Activated CD4-positive, alpha-beta T cell treated with anti-CD3 and anti-CD28 coated beads for 24 hours (primary cell): ENCODE measurements around the gene TRMT6.

Experiments used
- DNase-seq, 2 donors: peaks; one replicate each; pipeline ENCODE4 v3.0.0-alpha.2; 2020; ENCODE audit warnings: low read depth in 2 of 2

The TRMT6 gene

GRCh38 chr20:5947276-5947675 is 3.1 kb downstream of the TRMT6 start:
- no peak for DNase-seq

GRCh38 chr20:5945963-5946362 is 4.4 kb downstream of the TRMT6 start:
- DNase-seq: no peak

GRCh38 chr20:5938456-5939029 is 11.8 kb downstream of the TRMT6 start:
- DNase-seq: no peak

DNA sequence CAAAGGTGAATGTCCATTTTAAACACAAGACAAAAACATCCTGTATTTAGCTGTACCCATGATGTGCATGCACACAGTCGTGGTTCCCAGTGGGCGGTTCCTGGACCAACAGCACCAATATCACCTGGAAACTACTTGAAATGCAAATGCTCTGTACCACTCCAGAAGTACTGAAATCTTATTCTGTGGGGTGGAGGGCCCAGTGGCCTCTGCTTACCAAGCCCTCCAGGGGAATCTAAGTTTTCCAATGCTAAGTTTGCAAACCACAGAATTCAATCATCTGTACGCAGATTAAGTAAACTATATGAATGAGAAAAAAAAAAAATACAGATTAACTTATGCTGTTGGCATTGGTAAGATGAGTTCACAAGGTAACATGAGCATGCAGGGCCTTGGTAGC is 14.1 kb downstream of the TRMT6 start:
- no peak for DNase-seq

DNA sequence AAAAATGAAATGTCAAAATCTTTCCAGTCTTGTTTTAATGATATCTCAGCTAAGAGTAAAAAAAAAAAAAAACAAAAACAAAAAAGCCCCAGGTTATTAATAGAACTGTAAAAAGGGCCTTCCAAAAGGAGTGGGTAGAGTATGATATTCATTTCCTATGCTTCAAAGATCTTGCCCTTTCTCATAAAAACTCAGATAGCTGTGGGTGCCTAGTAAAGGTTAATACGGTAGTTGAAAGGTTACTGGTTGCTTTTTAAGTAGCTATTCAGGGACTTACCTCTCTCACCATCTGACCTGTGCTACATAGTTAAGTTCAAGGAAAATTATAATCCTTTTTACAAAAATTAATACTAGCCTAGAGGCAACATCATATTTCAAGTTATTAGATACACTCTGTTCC is 14.9 kb downstream of the TRMT6 start:
- no peak for DNase-seq

DNA sequence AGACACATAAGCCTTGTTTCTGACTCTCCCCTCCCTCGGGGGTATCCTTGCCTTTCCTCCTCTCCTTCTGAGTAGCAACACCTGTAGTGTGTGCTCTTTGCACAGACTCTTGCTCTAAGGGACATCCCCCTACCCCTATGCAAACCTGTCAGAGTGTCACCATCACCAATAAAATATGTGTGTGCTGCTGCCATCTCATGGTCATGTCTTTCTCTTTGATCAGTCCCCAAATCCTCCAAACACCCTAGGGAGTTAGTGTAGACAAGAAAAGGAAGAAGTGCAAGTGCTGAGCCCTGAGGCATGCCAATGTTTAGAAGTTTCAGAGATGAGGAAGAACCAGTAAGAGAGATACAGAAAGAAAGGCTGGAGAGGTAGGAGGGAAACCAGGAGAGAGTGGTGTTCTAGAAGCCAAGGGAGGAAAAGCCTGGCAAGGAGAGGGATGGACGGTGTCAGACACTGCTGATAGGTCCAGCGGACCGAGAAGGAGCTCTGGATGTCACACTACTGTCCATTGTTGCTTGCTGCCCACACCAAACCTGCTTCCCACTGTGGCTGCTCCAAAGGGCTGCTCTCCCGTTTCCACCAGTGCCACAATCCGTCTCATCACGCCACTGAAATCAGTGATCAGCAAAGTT is 16.4 kb downstream of the TRMT6 start:
- DNase-seq: no peak

DNA sequence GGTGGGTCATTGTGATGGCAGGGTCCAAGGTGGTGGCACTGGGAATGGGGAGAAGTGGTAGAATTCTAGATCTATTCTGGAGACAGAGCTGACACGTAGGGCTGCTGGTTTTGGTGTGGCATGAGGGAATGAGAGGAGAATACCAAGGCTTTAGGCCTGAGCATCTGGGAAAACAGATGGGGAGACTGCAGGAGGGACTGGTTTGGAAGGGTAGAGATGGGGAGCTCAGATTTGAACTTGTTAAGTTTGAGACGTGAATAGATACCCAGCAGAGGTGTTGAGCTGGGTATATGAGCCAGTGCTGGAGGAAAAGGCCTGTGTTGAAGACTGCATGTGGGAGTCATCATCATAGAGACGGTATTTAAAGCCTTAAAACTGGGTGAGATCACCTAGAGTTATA is 17.5 kb downstream of the TRMT6 start:
- DNase-seq: no peak

DNA sequence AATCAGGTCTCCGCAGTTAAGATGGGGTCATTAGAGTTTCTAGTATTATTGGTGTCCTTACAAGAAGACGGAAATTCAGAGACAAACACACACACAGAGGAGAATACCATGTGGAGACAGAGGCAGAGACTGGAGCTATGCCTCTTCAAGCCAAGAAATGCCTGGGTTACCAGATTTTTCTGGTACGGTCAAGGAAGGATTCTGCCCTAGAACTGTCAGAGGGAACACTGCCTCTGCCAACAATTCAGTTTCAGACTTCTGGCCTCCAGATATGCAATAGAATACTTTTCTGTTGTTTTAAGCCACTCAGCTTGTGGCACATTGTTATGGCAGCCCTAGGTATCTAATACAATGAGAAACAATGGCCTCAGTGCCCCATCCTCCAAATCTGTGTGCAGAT is 18.9 kb downstream of the TRMT6 start:
- no peak for DNase-seq

DNA sequence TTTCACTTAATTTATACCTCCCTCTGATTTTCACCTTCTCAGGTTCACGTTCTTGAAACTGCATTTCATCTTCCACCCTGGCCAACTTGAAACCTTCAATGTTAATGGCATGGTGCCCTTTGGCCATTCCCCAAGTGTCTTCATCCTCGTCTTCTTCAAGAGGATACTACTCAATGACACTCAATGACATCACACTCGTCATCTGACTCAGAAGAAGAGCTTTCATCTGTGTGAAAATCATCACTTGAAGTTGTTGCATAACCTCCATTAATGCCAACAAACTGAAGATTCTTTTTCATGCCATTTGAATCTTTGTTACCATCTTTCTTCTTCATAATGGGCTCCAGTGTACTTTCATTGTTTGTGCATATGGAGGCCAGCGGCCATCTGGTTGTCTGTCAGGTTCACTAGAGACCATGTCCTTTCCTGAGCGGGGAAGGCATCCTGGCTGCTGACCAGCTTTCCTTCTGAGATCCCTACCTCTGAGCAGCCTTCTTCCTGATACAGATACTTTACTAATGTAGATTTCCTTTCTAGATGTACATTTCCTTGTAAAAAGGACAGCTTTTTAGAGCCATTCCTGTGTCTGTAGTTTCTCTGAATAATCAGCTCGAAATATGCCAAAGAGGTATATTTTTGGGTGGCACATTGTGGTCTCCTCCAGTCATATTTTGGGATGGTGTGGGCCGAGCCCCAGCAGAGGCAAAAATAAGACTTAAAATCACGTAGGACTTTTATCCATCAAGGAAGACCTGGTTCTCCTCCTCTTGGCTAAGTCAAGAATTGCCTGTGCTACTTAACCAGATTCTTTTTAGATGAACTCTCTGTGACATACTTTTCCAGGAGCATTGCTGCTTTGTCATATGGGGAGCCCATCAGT is 21.3 kb downstream of the TRMT6 start:
- DNase-seq: no peak

- DNase-seq: no peak
Observed at GRCh38 chr20:5927749-5928462, 22.4 kb downstream of the TRMT6 start.

GRCh38 chr20:5925551-5925950 is 24.8 kb downstream of the TRMT6 start:
- no peak for DNase-seq

GRCh38 chr20:5923493-5923892 is 26.8 kb downstream of the TRMT6 start:
- DNase-seq: no peak

GRCh38 chr20:5920581-5920980 is 29.8 kb downstream of the TRMT6 start:
- no peak for DNase-seq

DNA sequence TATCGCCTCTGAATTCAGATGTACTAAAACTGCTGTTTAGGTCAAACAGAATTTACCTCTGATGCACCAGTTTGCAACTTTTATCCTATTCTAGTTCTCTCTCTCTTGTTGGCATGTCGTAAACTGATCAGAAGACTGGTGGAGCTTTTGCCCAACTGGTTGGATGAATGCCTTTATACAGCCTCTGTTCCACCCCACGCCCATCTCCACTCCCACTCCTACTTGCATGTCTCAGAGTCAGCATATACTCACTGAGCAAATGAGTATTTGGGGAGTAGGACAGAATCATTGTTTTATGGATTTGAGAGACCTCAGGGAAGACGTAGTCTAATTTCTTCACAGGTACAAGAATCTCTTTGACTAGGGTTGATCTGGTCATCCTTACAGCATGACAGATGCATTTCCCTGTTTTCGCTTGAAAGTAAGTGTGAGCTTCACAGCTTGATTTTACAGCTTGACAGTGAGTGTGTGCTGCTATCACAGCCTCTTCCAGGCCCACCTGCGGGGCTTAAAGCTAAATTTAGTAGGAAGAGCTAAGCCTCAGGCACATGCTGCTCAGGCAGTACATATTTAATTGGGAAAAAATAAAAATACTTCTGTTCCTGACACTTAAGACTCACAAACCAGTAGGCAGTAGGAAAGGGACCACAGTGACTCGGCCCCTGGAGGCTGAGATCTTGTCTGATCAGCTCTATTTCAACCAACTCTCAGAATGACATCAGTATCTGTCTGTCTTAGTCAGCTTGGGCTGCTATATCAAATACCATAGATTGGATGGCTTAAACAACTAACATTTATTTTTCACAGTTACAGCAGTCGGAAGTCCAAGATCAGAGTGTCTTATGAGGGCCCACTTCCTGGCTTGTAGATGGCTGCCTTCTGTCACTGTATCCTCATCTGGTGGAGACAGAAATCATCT is 30.4 kb downstream of the TRMT6 start:
- DNase-seq: no peak

DNA sequence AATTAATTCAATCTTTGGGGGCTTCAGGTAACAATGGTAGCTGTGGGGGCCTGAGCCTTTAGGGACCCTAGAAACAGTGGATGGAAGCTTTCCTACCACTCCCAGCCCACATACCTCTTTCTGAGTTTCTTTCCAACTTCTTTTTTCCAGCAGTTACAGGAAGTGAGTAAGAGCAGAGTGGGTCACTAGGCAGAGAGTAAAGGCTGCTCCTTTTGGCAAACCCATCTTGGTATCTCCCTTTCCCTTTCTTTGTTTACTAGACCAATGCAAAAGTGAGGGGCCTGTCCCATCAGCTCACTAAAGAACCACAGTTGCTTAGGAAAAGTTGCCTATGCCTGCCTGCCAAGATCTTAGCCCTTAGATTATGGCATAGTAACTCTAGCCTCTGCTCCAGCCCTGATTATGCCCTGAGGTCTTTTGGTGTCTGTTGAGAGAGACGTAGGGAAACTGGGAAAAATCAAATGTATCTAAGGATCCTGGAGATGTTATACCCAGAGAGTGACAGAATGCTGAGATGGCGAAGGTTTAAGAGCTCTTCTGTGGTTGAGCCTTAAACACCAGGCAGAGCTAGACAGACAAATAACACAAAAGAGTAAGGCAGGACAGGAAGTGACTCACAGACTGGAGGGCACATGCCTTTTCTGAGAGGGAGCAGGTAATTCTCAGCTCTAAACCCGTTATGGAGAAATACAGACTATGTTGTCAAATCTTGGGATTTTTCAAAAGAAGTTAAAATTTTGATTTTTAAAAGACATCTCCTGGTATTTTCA is 31.3 kb downstream of the TRMT6 start:
- DNase-seq: no peak

GRCh38 chr20:5914859-5915258 is 35.5 kb downstream of the TRMT6 start:
- no peak for DNase-seq

- no peak for DNase-seq
Observed at GRCh38 chr20:5913166-5913565, 37.2 kb downstream of the TRMT6 start.

DNA sequence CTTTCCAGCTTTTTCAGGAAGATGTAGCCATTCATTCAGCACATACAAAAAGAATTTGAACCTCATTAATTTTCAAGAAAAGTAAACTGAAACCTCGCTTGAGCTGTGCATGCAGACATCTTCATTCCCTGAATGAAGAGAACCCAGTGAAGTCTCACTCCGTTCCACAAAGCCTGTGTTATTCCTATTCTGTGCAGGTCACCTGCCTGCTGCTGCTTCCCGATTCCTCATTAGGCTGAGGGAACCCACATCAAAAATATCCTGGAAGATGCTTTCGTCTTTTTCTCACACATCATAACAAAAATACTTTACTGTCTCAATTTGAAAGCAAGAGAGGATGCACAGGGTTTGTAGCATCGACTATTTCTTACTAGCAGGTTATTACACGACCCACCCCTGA is 40.1 kb downstream of the TRMT6 start:
- DNase-seq: no peak

DNA sequence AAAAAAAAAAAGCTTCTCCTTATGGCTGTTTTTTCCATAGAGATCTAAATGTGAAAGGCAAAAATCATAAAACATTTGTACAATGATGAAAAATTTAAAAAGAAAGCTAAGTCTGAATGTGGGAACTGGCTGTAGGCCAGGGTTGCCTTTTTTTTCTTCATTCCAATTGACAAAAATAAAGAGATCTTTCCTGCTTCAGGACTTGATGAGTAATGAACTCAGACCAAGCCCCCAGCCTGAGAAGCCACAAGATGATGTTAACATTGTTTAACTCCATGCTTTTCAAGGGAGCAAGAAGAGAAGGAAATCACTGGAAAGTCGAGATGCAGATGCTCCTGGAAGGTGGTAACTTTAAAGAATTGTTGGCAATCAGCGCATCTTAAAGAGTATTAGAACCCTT is 41.4 kb downstream of the TRMT6 start:
- no peak for DNase-seq

- no peak for DNase-seq
Observed at GRCh38 chr20:5900908-5901307, 49.4 kb downstream of the TRMT6 start.

DNA sequence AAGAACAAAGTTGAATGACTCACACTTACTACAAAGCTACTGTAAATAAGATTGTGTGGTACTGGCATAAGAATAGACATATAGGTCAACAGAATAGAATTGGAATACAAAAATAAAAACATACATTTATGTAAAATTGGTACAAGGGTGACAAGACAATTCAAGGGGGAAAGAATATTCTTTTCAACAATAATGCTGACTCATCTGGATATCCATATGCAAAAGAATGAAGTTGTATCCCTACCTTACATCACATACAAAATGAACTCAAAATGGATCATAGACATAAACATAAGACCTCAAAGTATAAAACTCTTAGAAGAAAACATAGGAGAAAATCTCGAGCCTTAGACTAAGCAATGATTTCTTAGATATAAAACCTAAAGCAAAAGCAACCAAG is 50.9 kb downstream of the TRMT6 start:
- no peak for DNase-seq
